GM21528 (cell line): Measurements from ENCODE around the gene PDSS2.
"Not testable (repeated sequence)": the region's sequence is repeated elsewhere in the genome, so short reads cannot be mapped to it uniquely, and the experiment has no call there.

Source experiments
- ATAC-seq: cut with Tn5 transposase; IDR thresholded peaks from one replicate; pipeline ENCODE4 v1.9.1; 2021; ENCODE audit warnings: mild to moderate bottlenecking, moderate library complexity; ENCODE audit not compliant: unreplicated experiment, low FRiP score

Gene PDSS2

DNA sequence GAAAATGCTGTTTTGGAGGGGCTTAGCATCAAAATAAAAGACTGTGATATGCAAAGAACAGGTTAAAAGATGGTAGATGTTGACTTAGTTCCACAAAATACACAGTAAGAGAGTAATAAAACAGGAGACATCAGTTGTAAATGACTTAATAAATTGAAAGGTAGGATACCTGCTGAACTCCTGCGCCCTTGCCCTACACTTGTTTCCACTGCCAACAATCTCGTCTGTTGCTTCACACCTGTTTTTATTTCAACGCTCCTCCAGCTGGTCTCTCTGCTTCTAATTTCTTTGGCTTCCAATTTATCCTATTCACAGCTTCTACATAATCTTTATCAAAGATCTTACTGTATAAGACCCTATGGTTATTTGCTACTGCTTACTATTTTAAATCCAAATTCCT lies 228.1 kb downstream of the PDSS2 start:
- no peak for ATAC-seq

- ATAC-seq = no peak
Measured at GRCh38 chr6:107230448-107230847, 228.9 kb downstream of the PDSS2 start.

- no peak for ATAC-seq
Measured at GRCh38 chr6:107230024-107230423, 229.3 kb downstream of the PDSS2 start.

DNA sequence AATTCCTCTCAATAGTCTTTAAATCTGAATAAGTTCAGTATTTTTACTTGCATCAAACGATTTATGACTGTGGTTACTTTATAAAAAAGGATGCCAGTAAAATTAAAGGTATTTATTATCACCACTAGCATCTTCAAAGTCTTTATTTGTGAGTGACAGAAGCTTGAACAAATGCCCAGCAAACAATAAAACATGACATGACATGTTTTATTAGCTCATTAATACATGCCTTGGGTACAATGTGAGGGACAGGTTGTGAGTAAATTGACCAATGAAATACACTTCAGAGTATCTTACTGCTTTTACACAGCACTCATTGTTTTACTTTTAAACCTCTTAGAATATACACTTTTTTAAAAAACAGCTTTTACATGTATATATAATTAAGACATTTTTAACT lies 230.6 kb downstream of the PDSS2 start:
- ATAC-seq = no peak

GRCh38 chr6:107221519-107221918 lies 237.8 kb downstream of the PDSS2 start:
- ATAC-seq = no peak

DNA sequence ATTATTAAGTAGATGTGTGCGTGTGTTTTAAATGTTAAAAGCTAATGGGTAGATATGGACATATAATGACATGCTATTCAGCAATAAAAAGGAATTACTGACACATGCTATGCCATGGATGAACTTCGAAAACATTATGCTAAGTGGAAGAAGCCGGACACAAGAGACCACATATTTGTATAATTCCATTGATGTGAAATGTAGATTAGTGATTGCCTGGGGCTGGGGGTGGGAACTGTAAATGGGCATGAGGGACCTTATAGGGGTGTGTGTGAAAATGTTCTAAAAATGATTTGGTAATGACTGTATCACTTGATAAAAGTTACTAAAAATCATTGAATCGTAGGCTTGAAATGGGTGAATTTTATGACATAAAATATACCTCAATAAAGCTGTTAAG lies 239.5 kb downstream of the PDSS2 start:
- ATAC-seq = no peak

- no peak for ATAC-seq
Measured at GRCh38 chr6:107218142-107218541, 241.2 kb downstream of the PDSS2 start.

- no peak for ATAC-seq
Measured at GRCh38 chr6:107217248-107217647, 242.1 kb downstream of the PDSS2 start.

DNA sequence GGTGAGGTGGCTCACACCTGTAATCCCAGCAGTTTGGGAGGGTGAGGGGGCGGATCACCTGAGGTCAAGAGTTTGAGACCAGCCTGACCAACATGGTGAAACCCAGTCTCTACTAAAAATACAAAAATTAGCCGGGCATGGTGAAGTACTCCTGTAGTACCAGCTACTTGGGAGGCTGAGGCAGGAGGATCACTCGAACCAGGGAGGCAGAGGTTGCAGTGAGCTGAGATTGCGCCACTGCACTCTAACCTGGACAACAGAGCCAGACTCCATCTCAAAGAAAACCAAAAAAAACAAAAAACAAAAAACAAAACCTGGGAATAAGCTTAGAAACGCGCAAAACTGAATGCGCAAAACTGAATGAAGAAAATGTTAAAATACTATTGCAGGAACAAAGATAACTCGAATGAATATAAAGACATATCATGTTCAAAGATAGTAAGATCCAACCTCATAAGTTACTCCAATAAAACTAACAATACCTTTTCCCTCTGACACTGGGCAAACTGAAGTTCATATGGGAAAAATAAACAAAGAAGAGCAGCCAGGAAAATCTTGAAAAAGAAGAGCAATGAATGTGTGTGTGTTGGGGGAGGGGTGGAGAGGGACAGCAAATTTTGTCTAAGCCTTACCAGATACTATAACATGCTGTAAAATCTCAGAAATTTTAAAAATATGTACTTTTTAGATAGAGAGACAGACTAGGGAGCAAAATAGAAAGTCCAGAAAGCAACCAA lies 243.0 kb downstream of the PDSS2 start:
- ATAC-seq = no peak

DNA sequence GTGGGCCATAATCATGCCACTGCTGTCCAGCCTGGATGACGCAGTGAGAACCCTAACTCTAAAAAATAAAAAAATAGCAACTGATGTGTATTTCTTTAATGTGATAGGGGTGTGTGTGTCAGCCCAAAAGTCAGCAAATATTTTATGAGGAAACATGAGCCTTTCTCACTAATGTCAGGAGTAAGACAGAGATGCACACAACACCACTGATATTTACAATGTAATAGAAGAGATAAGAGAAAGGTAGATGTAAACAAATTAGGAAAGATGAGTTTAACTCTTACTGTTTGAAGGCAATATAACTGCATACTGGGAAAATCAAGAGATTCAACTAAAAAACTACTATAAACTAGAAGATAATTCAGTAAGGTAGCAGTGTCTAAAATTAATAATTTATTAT lies 244.0 kb downstream of the PDSS2 start:
- ATAC-seq = no peak

GRCh38 chr6:107214655-107215054 lies 244.7 kb downstream of the PDSS2 start:
- no peak for ATAC-seq

DNA sequence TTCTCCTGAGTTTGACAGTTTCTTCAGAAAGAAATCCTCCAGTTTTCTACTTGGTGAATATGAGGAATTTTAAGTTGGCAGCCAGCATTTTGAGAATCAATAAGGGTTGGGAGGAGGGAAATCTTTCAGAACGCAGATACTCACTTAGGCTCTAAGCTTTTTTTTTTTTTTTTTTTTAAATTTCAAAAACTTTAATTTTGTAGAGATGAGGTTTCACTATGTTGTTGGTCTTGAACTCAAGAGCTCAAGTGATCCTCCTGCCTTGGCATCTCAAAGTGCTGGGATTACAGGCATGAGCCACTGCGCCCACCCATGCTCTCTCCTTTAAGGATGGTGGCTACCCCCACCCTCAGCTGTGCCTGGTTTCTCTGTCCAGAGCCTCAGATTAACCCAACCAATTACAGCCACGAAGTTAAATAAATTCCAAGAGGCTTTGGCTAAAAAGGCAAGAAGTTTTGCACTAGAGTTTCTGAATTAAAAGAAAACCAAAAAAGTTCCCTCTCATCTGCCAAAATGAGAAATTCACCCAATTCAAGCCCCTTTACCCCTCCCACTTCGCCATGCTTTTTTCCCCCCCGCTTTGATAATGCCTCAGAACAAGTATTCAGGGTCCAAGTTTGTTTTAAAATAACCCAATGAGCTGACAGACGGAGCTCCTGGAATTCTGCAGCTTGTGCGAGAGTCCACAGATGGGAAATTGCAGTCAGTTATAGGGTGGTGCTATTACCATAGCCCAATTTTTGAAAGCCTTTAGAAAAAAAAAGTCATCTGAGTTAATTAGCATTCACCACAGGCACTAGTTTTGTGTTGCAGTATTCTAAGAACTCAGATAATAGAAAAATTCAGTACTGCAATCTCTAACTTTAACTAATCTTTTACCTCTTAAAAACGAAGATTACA lies 249.7 kb downstream of the PDSS2 start:
- no peak for ATAC-seq

DNA sequence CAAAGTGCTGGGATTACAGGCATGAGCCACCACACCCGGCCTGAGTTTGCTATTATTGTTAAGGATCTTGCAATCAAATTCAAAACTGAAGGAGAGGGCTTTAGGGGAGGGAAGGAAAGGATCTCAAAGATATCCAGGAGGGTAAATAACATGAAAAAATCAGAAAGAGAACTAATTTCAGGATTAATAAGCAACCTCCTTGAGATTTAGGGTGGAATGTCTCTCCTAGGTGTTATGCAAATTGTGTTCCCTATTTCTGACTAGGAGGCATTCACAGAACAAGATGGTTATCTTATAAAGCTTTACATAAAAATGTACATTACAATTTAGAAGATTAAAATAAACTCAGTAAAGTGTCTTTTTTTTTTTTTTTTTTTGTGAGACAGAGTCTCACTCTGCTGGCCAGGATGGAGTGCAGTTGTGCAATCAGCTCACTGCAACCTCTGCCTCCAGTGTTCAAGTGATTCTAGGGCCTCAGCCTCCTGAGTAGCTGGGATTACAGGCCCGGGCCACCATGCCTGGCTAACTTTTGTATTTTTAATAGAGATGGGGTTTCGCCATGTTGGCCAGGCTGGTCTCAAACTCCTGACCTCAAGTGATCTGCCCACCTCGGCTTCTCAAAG lies 252.0 kb downstream of the PDSS2 start:
- ATAC-seq = no peak

- ATAC-seq = no peak
Measured at GRCh38 chr6:107205058-107205998, 254.0 kb downstream of the PDSS2 start.

- no peak for ATAC-seq
Measured at GRCh38 chr6:107202876-107203468, 256.4 kb downstream of the PDSS2 start.

DNA sequence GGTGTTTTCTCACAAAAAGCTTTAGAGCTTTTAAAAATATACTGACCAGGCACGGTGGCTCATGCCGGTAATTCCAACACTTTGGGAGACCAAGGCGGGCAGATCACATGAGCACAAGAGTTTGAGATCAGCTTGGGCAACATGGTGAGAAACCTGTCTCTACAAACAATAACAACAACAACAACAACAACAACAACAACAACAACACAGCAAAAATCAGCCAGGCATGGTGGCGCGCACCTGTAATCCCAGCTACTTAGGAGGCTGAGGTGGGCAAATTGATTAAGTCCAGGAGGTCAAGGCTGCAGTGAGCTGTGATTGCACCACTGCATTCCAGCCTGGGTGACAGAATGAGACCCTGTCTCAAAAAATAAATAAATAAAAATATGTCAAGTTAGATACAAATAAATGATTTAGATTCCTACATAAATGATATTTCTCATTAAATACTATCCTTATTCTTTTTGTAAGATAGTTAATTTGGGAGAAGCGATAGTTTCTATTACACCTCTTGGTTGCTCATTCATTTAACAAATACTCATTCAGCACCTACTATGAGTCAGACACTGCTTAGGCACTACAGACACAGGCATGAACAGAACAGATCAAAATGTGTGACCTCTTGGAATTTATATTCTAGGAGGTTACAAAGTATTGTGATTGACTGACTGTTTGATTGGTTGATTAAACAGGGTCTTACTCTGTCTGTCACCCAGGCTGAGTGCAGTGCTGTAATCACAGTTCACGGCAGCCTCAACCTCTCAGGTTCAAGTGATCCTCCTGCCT lies 260.5 kb downstream of the PDSS2 start:
- no peak for ATAC-seq

GRCh38 chr6:107196152-107196551 lies 263.2 kb downstream of the PDSS2 start:
- ATAC-seq = no peak

GRCh38 chr6:107194723-107195122 lies 264.6 kb downstream of the PDSS2 start:
- ATAC-seq = not testable (repeated sequence)

DNA sequence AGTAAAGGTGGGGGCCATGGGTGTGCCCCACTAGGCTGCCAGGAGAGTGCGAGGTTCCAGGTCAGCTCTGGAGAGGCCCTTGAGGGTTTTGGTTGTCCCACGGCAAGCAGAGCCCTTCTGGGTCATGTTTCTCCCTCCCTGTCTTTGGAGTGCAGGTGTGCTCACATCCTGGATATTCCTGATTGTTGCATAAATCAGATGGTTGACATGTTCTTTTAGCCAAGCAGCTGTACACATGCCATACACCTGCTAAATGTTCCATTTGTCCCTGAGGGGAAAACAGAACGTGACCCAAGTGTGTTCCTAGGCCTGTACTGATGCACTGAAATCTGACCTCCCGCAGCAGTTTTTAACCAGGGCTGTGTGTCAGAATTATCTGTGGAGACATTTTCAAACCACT lies 266.5 kb downstream of the PDSS2 start:
- no peak for ATAC-seq
